ENCODE data around the gene DIDO1. TPM values are rescaled to one million over a fixed set of nuclear protein-coding genes. Genes with fewer than 3 reads are reported as not detected.

DIDO1 gene
- total RNA-seq, 4 donors from 2014 or later = 64.6 to 143 (median 79.2) TPM

DNA sequence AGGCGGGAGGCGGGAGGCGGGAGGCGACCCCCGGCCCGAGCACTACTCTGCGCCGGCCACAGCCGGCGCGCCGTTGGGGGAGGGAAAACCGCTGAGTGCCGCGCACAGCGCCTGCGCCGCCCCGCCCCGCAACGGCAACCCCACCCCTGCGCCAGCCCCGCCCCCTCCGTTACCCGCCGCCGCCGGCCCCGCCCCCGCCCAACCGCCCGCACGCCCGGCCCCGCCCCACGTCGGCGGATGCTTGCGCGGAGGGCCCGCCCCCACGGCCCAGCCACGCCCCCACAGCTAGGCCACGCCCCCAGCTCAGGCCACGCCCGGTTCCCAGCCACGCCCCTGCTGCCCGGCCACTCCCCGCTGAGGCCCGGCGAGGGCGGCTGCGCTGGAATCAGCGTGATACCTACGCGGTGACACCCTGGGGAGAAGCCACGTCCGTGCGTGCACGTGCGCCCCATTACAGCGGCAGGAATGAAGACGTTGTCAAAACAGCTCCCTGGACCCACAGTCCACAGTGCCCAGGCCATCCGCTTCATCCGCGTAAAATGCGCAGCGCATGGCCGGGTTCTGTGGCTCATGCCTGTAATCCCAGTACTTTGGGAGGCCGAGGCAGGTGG is 64.5 kb downstream of the DIDO1 start, which contains the start of gene TCFL5:
Gene TCFL5 (minus strand): TSS at position 97 of the 611 bp plus-strand sequence. CDS start 152 bp downstream, outside the sequence.
- H3K36me3 ChIP-seq = peaks cover 5% of the 10 kb centered on the region
- peak; percentile 96 for DNase-seq (ENCODE audit: low spot score in 2 of 2)
- peak within 1 kb of the TSS; percentile 51 for H3K4me3 ChIP-seq
- peaks cover 32% of the 10 kb centered on the region for H3K4me1 ChIP-seq
- H3K27me3 ChIP-seq = no peaks in the 10 kb centered on the region
- 30% methylated on average over 22 of the region's 70 CpGs for WGBS
- TF ChIP-seq POLR2AphosphoS5 (IDR thresholded peaks at IDR 0.05) = peak in 2 of 3 donors; percentile 78 to 79
- TF ChIP-seq, protein P1, sequence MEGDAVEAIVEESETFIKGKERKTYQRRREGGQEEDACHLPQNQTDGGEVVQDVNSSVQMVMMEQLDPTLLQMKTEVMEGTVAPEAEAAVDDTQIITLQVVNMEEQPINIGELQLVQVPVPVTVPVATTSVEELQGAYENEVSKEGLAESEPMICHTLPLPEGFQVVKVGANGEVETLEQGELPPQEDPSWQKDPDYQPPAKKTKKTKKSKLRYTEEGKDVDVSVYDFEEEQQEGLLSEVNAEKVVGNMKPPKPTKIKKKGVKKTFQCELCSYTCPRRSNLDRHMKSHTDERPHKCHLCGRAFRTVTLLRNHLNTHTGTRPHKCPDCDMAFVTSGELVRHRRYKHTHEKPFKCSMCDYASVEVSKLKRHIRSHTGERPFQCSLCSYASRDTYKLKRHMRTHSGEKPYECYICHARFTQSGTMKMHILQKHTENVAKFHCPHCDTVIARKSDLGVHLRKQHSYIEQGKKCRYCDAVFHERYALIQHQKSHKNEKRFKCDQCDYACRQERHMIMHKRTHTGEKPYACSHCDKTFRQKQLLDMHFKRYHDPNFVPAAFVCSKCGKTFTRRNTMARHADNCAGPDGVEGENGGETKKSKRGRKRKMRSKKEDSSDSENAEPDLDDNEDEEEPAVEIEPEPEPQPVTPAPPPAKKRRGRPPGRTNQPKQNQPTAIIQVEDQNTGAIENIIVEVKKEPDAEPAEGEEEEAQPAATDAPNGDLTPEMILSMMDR (IDR thresholded peaks at IDR 0.05) = no peak
- H3K9me3 ChIP-seq = no peaks in the 10 kb centered on the region
- H3K27ac ChIP-seq = no peak within 1 kb of the TSS

DNA sequence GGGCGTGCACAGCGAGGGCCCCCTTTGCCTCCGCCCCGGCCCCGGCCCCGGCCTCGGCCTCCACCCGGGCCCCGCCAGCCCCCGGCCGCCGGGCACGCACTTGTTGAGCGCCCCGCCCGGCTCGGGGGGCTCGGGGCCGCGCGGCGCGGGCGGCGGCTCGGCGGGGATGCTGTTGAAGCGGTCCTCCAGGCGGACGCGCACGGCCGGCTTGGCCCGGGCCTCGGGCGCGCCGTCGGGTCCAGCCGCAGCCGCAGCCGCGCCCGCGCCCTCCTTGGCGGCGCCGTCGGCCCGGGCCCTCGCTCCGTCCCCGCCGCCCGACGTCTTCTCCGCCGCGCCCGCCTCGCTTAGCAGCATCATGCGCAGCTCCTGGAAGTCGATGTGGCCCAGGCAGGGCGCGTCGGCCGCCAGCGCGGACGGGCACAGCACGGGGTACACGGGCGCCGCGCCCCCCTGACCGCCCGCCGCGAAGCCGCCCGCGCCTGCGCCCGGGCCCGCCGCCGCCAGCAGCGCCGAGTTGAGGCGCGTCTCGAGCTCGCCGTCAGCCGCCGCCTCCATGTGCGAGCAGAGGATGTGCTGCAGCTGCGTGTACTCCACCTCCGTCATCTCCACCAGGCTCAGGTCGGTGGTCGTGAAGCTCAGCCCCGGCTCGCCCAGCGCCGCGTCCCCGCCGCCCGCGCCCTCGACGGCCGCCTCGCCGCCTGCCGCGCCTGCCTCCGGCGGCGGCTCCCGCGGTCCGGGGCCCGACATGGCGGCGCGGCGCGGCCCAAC is 65.2 kb downstream of the DIDO1 start:
- no peak for TF ChIP-seq POLR2AphosphoS5 (IDR thresholded peaks at IDR 0.05)
- no peak for TF ChIP-seq EP300 (IDR thresholded peaks at IDR 0.05)
- no peak for TF ChIP-seq POLR2A (IDR thresholded peaks at IDR 0.05)
- TF ChIP-seq, protein P1 (IDR thresholded peaks at IDR 0.05) = no peak
- Histone ChIP-seq H3K36me3 (peaks cover 6% of the 10 kb centered on the region), H3K4me1 (peaks cover 35% of the 10 kb centered on the region), H3K27ac (no peak overlapping the region), H3K9me3 (no peaks in the 10 kb centered on the region), H3K27me3 (no peaks in the 10 kb centered on the region), H3K4me3 (peak overlapping the region; percentile 51)
- WGBS = 0% methylated on average over 5 of the region's 129 CpGs
- DNase-seq (ENCODE audit: low spot score in 2 of 2) = peak in 1 of 2 donors; percentile 68

DNA sequence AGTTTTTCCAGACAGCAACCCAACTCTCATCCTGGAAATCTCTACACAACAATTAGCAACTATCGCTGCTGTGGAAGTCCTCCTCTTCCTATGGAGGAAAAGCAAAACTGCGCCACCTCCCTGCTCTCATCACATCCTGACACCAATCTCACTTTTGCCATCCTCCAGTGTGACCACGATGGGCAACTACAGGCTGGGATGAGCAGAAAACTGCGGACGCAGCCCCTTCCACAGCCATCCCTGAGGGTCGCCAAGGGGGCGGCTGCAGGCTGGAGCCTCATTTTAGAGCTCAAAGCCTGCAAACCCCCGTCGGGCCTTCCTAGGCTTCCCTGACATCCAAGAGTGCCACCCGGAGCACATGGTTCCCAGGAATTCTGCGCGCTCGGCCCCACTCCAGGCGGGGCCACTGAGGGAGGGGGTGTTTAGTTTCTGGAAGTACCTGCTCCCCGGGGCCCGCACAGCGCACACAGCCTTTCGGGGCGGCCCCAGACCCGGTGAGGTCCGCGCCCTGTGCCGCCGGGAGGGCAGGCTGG is 65.8 kb downstream of the DIDO1 start:
- 26% methylated on average over 9 of the region's 24 CpGs for WGBS
- Histone ChIP-seq H3K4me3 (peak overlapping the region; percentile 51), H3K36me3 (peaks cover 6% of the 10 kb centered on the region), H3K27ac (no peak overlapping the region), H3K27me3 (no peaks in the 10 kb centered on the region), H3K4me1 (peaks cover 35% of the 10 kb centered on the region), H3K9me3 (no peaks in the 10 kb centered on the region)
- no peak for DNase-seq (ENCODE audit: low spot score in 2 of 2)
- no peak for TF ChIP-seq POLR2A (IDR thresholded peaks at IDR 0.05)
- TF ChIP-seq EP300 (IDR thresholded peaks at IDR 0.05) = no peak
- TF ChIP-seq, protein P1 (IDR thresholded peaks at IDR 0.05) = no peak
- no peak for TF ChIP-seq POLR2AphosphoS5 (IDR thresholded peaks at IDR 0.05)

DNA sequence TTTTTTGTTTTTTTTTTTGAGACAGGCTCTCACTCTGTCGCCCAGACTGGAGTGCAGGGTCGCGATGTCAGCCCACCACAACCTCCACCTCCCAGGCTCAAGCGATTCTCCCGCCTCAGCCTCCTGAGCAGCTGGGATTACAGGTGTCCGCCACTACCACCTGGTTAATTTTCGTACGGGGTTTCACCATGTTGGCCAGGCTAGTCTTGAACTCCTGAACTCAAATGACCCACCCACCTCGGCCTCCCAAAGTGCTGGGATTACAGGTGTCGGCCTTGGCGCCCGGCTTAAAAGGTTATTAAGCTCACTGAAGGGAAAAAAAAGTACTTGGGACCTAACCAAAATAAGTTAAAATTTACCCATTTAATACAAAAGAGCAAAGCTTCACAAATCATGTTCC is 66.6 kb downstream of the DIDO1 start:
- 88% methylated on average over 12 of the region's 12 CpGs for WGBS

More for the DNA sequence above, 66.6 kb downstream of the DIDO1 start:
- DNase-seq (ENCODE audit: low spot score in 2 of 2) = no peak
- no peak overlapping the region for H3K27ac ChIP-seq
- TF ChIP-seq, protein P1 (IDR thresholded peaks at IDR 0.05) = no peak
- TF ChIP-seq POLR2A (IDR thresholded peaks at IDR 0.05) (no peak), EP300 (IDR thresholded peaks at IDR 0.05) (no peak), POLR2AphosphoS5 (IDR thresholded peaks at IDR 0.05) (no peak)
- H3K4me1 ChIP-seq = peaks cover 35% of the 10 kb centered on the region
- H3K9me3 ChIP-seq = no peaks in the 10 kb centered on the region
- H3K4me3 ChIP-seq = peak overlapping the region; percentile 51
- no peaks in the 10 kb centered on the region for H3K27me3 ChIP-seq
- peaks cover 8% of the 10 kb centered on the region for H3K36me3 ChIP-seq
